OCI-LY1 (cell line): ENCODE results near the gene MPL.

Experiments
- CTCF ChIP-seq: fragments of 200-600 bp; sonication (generic), shearing (Covaris generic); IDR thresholded peaks from 2 replicates; pipeline ENCODE4 v1.5.1; 2017; ENCODE audit warnings: mild to moderate bottlenecking, antibody characterized with exemption, low read length, moderate library complexity, mixed read lengths
- EZH2 ChIP-seq: fragments of 200-600 bp; sonication (generic), shearing (Covaris generic); IDR thresholded peaks from 2 replicates; pipeline ENCODE4 v1.8.0; 2017; ENCODE audit warnings: borderline replicate concordance, mixed run types, mild to moderate bottlenecking, antibody characterized with exemption, low read length, moderate library complexity, mixed read lengths

- TF ChIP-seq EZH2 (no peak), CTCF (no peak)
Measured at GRCh38 chr1:43293176-43293575, 44.4 kb upstream of the MPL start.
